Endothelial cell of umbilical vein (primary cell): ENCODE data around the gene SLC46A1.

Experiments used
- EZH2 ChIP-seq: IDR thresholded peaks from 2 replicates; pipeline ENCODE4 v1.6.1; 2012; ENCODE audit warnings: borderline replicate concordance, low read depth, mild to moderate bottlenecking, moderate library complexity, low read length, inconsistent platforms; ENCODE audit not compliant: severe bottlenecking
- FOS ChIP-seq: IDR thresholded peaks from 2 replicates; pipeline ENCODE4 v1.6.1; 2011; ENCODE audit warnings: mild to moderate bottlenecking, low read length, moderate library complexity, borderline replicate concordance; ENCODE audit not compliant: insufficient read depth
- JUN ChIP-seq: IDR thresholded peaks from 2 replicates; pipeline ENCODE4 v1.6.1; 2011; ENCODE audit warnings: borderline replicate concordance, low read depth; ENCODE audit not compliant: insufficient read length, insufficient read depth
- POLR2A ChIP-seq: IDR thresholded peaks from 2 replicates; pipeline ENCODE4 v1.6.1; 2012; ENCODE audit warnings: low read depth, mild to moderate bottlenecking, control low read depth, low read length
- POLR2AphosphoS5 ChIP-seq: IDR thresholded peaks from 2 replicates; pipeline ENCODE4 v1.6.1; 2012; ENCODE audit warnings: low read depth, mild to moderate bottlenecking, control low read depth, low read length, moderate library complexity; ENCODE audit not compliant: insufficient read depth
- TF ChIP-seq, protein P1 (sequence below), 2 donors: IDR thresholded peaks; 1 replicate in 1 of 2; 2 replicates in 1 of 2; pipeline ENCODE4 v1.5.1; 2011; ENCODE audit warnings: low read length in 2 of 2, mild to moderate bottlenecking in 2 of 2, moderate library complexity in 2 of 2, control low read depth in 1 of 2, inconsistent platforms in 1 of 2, low read depth in 1 of 2; ENCODE audit not compliant: insufficient read depth in 1 of 2; ENCODE audit errors: extremely low read depth in 1 of 2

DNA sequence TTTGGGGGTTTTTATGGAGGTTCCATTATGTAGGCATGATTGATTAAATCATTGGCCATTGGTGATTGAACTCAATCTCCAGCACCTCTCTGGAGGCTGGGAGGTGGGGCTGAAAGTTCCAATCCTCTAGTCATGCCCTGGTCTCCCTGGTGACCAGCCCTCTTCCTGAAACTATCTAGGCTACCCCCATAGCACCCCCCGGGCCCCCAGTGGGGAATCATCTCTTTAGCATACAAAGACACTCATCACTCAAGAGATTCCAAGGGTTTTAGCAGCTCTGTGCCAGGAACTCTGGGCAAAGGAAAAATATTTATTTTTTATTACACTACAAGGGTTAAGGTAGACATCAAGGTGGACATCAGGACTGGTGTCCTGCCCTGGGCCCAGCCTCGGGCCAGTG lies 10.6 kb downstream of the SLC46A1 start:
- TF ChIP-seq POLR2A (no peak), JUN (no peak), FOS (no peak), EZH2 (no peak), POLR2AphosphoS5 (no peak)
- TF ChIP-seq, protein P1, sequence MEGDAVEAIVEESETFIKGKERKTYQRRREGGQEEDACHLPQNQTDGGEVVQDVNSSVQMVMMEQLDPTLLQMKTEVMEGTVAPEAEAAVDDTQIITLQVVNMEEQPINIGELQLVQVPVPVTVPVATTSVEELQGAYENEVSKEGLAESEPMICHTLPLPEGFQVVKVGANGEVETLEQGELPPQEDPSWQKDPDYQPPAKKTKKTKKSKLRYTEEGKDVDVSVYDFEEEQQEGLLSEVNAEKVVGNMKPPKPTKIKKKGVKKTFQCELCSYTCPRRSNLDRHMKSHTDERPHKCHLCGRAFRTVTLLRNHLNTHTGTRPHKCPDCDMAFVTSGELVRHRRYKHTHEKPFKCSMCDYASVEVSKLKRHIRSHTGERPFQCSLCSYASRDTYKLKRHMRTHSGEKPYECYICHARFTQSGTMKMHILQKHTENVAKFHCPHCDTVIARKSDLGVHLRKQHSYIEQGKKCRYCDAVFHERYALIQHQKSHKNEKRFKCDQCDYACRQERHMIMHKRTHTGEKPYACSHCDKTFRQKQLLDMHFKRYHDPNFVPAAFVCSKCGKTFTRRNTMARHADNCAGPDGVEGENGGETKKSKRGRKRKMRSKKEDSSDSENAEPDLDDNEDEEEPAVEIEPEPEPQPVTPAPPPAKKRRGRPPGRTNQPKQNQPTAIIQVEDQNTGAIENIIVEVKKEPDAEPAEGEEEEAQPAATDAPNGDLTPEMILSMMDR (IDR thresholded peaks at IDR 0.05; ENCODE audit: extremely low read depth in 1 of 2, insufficient read depth in 1 of 2, low read depth in 1 of 2, low read length in 2 of 2), result no peak
